LNCAP (cell line): ENCODE measurements around the gene KIF4A.

Experiments used
- TF ChIP-seq, protein P1 (sequence below): fragments of 450-650 bp; IDR thresholded peaks from 2 replicates; pipeline ENCODE4 v1.5.1; 2017; ENCODE audit warnings: mild to moderate bottlenecking

The KIF4A gene

GRCh38 chrX:70434914-70435586, 145.1 kb downstream of the KIF4A start:
- TF ChIP-seq, protein P1, sequence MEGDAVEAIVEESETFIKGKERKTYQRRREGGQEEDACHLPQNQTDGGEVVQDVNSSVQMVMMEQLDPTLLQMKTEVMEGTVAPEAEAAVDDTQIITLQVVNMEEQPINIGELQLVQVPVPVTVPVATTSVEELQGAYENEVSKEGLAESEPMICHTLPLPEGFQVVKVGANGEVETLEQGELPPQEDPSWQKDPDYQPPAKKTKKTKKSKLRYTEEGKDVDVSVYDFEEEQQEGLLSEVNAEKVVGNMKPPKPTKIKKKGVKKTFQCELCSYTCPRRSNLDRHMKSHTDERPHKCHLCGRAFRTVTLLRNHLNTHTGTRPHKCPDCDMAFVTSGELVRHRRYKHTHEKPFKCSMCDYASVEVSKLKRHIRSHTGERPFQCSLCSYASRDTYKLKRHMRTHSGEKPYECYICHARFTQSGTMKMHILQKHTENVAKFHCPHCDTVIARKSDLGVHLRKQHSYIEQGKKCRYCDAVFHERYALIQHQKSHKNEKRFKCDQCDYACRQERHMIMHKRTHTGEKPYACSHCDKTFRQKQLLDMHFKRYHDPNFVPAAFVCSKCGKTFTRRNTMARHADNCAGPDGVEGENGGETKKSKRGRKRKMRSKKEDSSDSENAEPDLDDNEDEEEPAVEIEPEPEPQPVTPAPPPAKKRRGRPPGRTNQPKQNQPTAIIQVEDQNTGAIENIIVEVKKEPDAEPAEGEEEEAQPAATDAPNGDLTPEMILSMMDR = no peak

DNA sequence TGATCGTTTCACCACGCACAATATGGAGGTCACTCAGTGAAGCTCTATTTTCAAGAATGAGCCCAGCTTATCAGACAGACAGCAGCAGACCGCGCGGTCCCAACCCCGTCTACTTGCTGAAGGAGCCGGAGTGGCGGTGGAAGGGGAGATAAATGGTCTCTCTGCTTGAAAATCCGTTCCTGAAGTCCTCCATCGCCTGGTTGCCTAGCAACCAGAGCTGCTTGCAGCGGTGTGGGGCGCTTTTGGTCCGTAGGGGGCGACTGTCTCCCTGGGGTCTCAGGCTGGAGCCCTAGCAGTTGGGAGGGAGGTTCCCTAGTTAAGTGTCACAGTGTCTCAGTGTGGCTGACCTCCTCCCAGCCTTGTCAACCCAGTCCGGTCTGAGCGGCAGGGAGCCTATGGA, 146.4 kb downstream of the KIF4A start:
- TF ChIP-seq, protein P1 = no peak

DNA sequence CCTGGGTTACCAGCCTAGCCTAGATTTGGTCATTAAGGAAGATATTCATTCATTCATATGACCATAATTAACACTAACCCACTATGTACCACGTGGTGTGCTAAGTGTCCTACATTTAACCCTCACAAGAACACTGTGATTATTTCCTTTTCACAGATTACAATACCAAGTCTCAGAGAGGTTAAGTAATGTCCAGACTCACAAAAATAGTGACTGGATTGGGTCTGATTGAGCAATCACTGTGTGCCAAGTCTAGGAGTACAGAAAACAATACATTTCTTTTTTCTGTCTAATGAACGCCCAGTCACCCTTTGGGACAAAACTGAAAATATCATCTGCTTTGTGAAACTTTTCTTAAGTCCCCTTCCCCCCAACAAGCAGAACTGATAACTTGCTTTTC, 147.1 kb downstream of the KIF4A start:
- TF ChIP-seq, protein P1 = no peak

GRCh38 chrX:70437921-70438665, 148.2 kb downstream of the KIF4A start:
- TF ChIP-seq, protein P1 = no peak

DNA sequence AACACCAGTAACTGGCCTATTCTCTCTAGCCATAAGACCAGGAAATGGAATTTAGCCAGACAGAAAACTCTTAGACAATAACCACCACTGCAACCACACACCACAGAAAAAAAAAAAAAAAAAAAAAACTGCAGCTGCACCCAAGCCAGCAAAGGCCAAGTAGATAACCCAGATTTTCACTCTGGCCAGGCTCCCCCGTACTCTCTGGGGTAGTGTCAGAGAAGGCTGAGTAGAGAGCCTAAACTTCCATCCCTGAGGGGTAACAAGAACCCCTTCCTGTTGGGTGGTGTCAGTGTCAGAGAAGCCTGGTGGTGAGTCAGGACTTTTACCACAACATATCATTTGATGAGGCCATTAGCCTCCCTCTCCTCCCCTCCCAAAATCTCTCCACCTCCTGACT, 149.1 kb downstream of the KIF4A start:
- TF ChIP-seq, protein P1 = no peak

DNA sequence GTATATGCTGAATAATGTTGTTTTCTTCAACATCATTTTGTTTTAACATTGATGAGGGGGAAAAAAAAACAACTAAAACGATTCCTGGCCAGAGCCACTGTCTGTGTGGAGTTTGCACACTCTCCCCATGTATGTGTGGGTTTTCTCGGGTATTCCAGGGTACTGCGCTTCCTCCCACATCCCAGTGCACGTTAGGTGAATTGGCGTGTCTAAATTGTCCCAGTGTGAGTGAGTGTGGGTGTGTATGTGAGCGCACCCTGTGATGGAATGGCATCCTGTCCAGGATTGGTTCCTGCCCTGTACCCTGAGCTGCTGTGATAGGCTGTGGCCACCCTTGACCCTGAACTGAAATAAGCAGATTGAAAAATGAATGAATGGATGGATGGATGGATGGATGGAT, 152.3 kb downstream of the KIF4A start:
- TF ChIP-seq, protein P1 = no peak

DNA sequence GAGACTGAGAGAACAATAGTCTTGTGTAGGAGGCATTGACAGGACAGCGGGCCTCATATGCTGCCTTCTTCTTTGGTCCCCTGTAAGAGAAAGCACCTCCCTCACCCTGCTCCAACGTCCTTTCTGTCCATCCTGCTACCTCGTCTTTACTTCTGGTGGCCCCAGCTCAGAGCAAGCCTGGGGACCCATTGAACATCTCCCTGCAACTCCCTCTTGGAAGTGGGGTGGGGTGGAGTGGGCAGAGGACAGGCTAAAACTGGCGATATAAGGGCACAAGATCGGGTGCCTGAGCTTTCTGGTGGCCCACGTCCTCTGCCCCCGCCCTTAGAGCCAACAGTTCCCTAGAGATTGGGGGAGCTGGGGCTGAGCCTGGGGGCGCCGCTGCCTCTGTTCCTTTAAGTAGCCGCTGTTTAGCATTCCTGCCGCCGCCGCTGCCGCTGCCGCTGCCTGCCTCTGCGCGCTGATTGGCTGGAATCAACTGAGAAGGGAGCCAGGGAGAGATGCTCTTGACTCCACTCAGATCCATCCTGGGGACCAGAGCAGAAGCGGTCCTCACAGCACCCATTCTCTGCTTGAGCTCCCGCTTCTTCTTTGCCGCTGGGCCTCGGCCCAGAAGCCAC, 154.5 kb downstream of the KIF4A start, which contains the start of gene DLG3:
DLG3 (plus strand) TSS at position 510 of the 620 bp plus-strand sequence. CDS start 367 bp downstream, outside the sequence.
- TF ChIP-seq, protein P1 = no peak
